NCI-H2107 treated with DMSO at 0.1 percent for 48 hours (cell line): Measurements from ENCODE around the gene PPP6R1.
"Not testable (repeated sequence)": the region's sequence is repeated elsewhere in the genome, so short reads cannot be mapped to it uniquely, and the experiment has no call there.

Experiments
- DNase-seq: peaks from one replicate; lab custom pipeline; 2025; ENCODE audit not compliant: unreplicated experiment; lab: John Stamatoyannopoulos, UW

Gene PPP6R1

GRCh38 chr19:55226273-55226672, 32.5 kb downstream of the PPP6R1 start:
- no peak for DNase-seq

GRCh38 chr19:55225415-55225958, 33.3 kb downstream of the PPP6R1 start:
- DNase-seq = no peak

GRCh38 chr19:55224679-55225414, 34.0 kb downstream of the PPP6R1 start:
- DNase-seq = not testable (repeated sequence)

- no peak for DNase-seq
Observed at GRCh38 chr19:55224038-55224665, 34.7 kb downstream of the PPP6R1 start.

GRCh38 chr19:55223291-55224037, 35.4 kb downstream of the PPP6R1 start:
- no peak for DNase-seq

GRCh38 chr19:55220525-55220924, 38.3 kb downstream of the PPP6R1 start:
- DNase-seq = no peak

GRCh38 chr19:55216461-55217198, 42.2 kb downstream of the PPP6R1 start:
- peak; percentile 91 for DNase-seq

- DNase-seq = no peak
Observed at GRCh38 chr19:55213547-55213946, 45.3 kb downstream of the PPP6R1 start.

GRCh38 chr19:55212447-55212846, 46.4 kb downstream of the PPP6R1 start:
- no peak for DNase-seq

GRCh38 chr19:55209693-55210472, 48.9 kb downstream of the PPP6R1 start:
- DNase-seq = peak; percentile 21

GRCh38 chr19:55208880-55209692, 49.7 kb downstream of the PPP6R1 start, which contains the start of gene PTPRH:
TSS of gene PTPRH (minus strand) at chr19:55209501. CDS start at chr19:55209433, 68 bp downstream.
- DNase-seq = no peak

- DNase-seq = no peak
Observed at GRCh38 chr19:55206664-55207500, 51.9 kb downstream of the PPP6R1 start.

GRCh38 chr19:55202199-55202598, 56.6 kb downstream of the PPP6R1 start:
- DNase-seq = not testable (repeated sequence)

GRCh38 chr19:55199620-55200204, 59.1 kb downstream of the PPP6R1 start:
- DNase-seq = no peak

GRCh38 chr19:55198651-55199050, 60.2 kb downstream of the PPP6R1 start:
- no peak for DNase-seq

- no peak for DNase-seq
Observed at GRCh38 chr19:55197528-55197927, 61.3 kb downstream of the PPP6R1 start.

- no peak for DNase-seq
Observed at GRCh38 chr19:55196803-55197202, 62.0 kb downstream of the PPP6R1 start.

- no peak for DNase-seq
Observed at GRCh38 chr19:55193481-55193880, 65.3 kb downstream of the PPP6R1 start.
